Activated CD4-positive, alpha-beta T cell treated with anti-CD3 and anti-CD28 coated beads for 48 hours (primary cell): Measurements from ENCODE around the gene USP17L20.
"Not testable (repeated sequence)": the region's sequence is repeated elsewhere in the genome, so short reads cannot be mapped to it uniquely, and the experiment has no call there.

ENCODE experiments used
- DNase-seq: peaks from one replicate; pipeline ENCODE4 v3.0.0-alpha.2; 2020

Gene USP17L20

GRCh38 chr4:9257824-9258223 lies at the start of gene USP17L20:
TSS of gene USP17L20 (plus strand) at chr4:9258124. CDS start at chr4:9258124, 0 bp downstream.
- DNase-seq: not testable (repeated sequence)

- DNase-seq: not testable (repeated sequence)
These were observed 47.6 kb upstream of the USP17L20 start, which contains the start of gene USP17L10 for GRCh38 chr4:9210357-9210756. TSS of gene USP17L10 (plus strand) at chr4:9210657. CDS start at chr4:9210657, 0 bp downstream.

GRCh38 chr4:9214701-9215100 lies 43.2 kb upstream of the USP17L20 start:
- DNase-seq: not testable (repeated sequence)

GRCh38 chr4:9215105-9215504 lies 42.8 kb upstream of the USP17L20 start, which contains the start of gene USP17L11:
TSS of gene USP17L11 (plus strand) at chr4:9215405. CDS start at chr4:9215405, 0 bp downstream.
- not testable (repeated sequence) for DNase-seq

GRCh38 chr4:9219852-9220251 lies 38.1 kb upstream of the USP17L20 start, which contains the start of gene USP17L12:
TSS of gene USP17L12 (plus strand) at chr4:9220152. CDS start at chr4:9220152, 0 bp downstream.
- not testable (repeated sequence) for DNase-seq

GRCh38 chr4:9224596-9224995 lies 33.3 kb upstream of the USP17L20 start, which contains the start of gene USP17L13:
TSS of gene USP17L13 (plus strand) at chr4:9224896. CDS start at chr4:9224896, 0 bp downstream.
- not testable (repeated sequence) for DNase-seq

- not testable (repeated sequence) for DNase-seq
These were observed 27.7 kb upstream of the USP17L20 start for GRCh38 chr4:9230249-9230648.

- DNase-seq: not testable (repeated sequence)
These were observed 23.8 kb upstream of the USP17L20 start, which contains the start of gene USP17L15 for GRCh38 chr4:9234085-9234484. TSS of gene USP17L15 (plus strand) at chr4:9234385. CDS start at chr4:9234385, 0 bp downstream.

GRCh38 chr4:9238461-9238860 lies 19.5 kb upstream of the USP17L20 start:
- not testable (repeated sequence) for DNase-seq

- DNase-seq: not testable (repeated sequence)
These were observed 14.3 kb upstream of the USP17L20 start, which contains the start of gene USP17L17 for GRCh38 chr4:9243579-9243978. TSS of gene USP17L17 (plus strand) at chr4:9243879. CDS start at chr4:9243879, 0 bp downstream.

GRCh38 chr4:9247953-9248680 lies 9.8 kb upstream of the USP17L20 start, which contains the start of gene USP17L18:
TSS of gene USP17L18 (plus strand) at chr4:9248630. CDS start at chr4:9248630, 0 bp downstream.
- DNase-seq: peak; percentile 3

- DNase-seq: not testable (repeated sequence)
These were observed 4.8 kb upstream of the USP17L20 start, which contains the start of gene USP17L19 for GRCh38 chr4:9253078-9253477. TSS of gene USP17L19 (plus strand) at chr4:9253378. CDS start at chr4:9253378, 0 bp downstream.

- not testable (repeated sequence) for DNase-seq
These were observed 4.6 kb downstream of the USP17L20 start, which contains the start of gene USP17L21 for GRCh38 chr4:9262572-9262971. TSS of gene USP17L21 (plus strand) at chr4:9262872. CDS start at chr4:9262872, 0 bp downstream.

- DNase-seq: not testable (repeated sequence)
These were observed 9.4 kb downstream of the USP17L20 start, which contains the start of gene USP17L22 for GRCh38 chr4:9267319-9267718. TSS of gene USP17L22 (plus strand) at chr4:9267619. CDS start at chr4:9267619, 0 bp downstream.

- DNase-seq: peak; percentile 7
These were observed 13.8 kb downstream of the USP17L20 start for GRCh38 chr4:9271719-9272118.
